CD4-positive, CD25-positive, alpha-beta regulatory T cell (primary cell): ENCODE data around the gene GPR137. TPM values are rescaled to one million over a fixed set of nuclear protein-coding genes. Genes with fewer than 3 reads are reported as not detected.

Experiments used
- ATAC-seq, 2 donors: fragments of 150-1000 bp; cut with Tn5 transposase; one replicate each; pipeline ENCODE4 v1.10.0; 2021; ENCODE audit warnings: low read depth in 2 of 2, moderate number of reproducible peaks in 2 of 2, moderate library complexity in 1 of 2
- DNase-seq, 3 donors: peaks; one replicate each; pipeline versions ENCODE4 v3.0.0 to v3.0.0-alpha.2; 2012 to 2022; ENCODE audit warnings: mixed read lengths in 1 of 3
- H3K27ac ChIP-seq: one replicate; pipeline ENCODE4 v1.7.0; 2013; ENCODE audit warnings: mild to moderate bottlenecking, low read length; ENCODE audit not compliant: insufficient read depth, poor library complexity, severe bottlenecking
- H3K27me3 ChIP-seq: one replicate; pipeline ENCODE4 v1.7.0; 2013; ENCODE audit warnings: low read length; ENCODE audit not compliant: control insufficient read depth, insufficient read depth
- H3K36me3 ChIP-seq: one replicate; pipeline ENCODE4 v1.7.0; 2013; ENCODE audit warnings: mild to moderate bottlenecking, low read length, moderate library complexity; ENCODE audit not compliant: control insufficient read depth, insufficient read depth
- H3K4me1 ChIP-seq: 2 replicates; pipeline ENCODE4 v1.7.0; 2013; ENCODE audit warnings: mild to moderate bottlenecking, low read length; ENCODE audit not compliant: insufficient read depth, control insufficient read depth, poor library complexity, severe bottlenecking
- H3K4me3 ChIP-seq: one replicate; pipeline ENCODE4 v1.7.0; 2013; ENCODE audit warnings: low read depth, mild to moderate bottlenecking, low read length, moderate library complexity
- H3K9me3 ChIP-seq, 2 experiments: 1 replicate in 1 of 2; 2 replicates in 1 of 2; pipeline ENCODE4 v1.7.0; 2013; ENCODE audit warnings: low read length in 2 of 2, mild to moderate bottlenecking in 1 of 2, moderate library complexity in 1 of 2; ENCODE audit not compliant: control insufficient read depth in 2 of 2
- H3K27ac Mint-ChIP-seq, 3 donors: one replicate each; pipeline ENCODE4 v1.8.0; 2020 to 2022; ENCODE audit warnings: mild to moderate bottlenecking in 3 of 3, mixed read lengths in 3 of 3, moderate library complexity in 2 of 3
- H3K27me3 Mint-ChIP-seq: one replicate; pipeline ENCODE4 v1.8.0; 2022; ENCODE audit warnings: mild to moderate bottlenecking, mixed read lengths
- H3K36me3 Mint-ChIP-seq: one replicate; pipeline ENCODE4 v1.8.0; 2020; ENCODE audit warnings: mixed read lengths
- H3K4me1 Mint-ChIP-seq, 4 donors: one replicate each; pipeline ENCODE4 v1.8.0; 2020 to 2022; ENCODE audit warnings: mixed read lengths in 4 of 4, mild to moderate bottlenecking in 1 of 4
- H3K4me3 Mint-ChIP-seq, 4 donors: one replicate each; pipeline ENCODE4 v1.8.0; 2020 to 2022; ENCODE audit warnings: mild to moderate bottlenecking in 4 of 4, mixed read lengths in 4 of 4, moderate library complexity in 3 of 4
- H3K9me3 Mint-ChIP-seq, 7 donors: one replicate each; pipeline ENCODE4 v1.8.0; 2020 to 2022; ENCODE audit warnings: mixed read lengths in 7 of 7, mild to moderate bottlenecking in 3 of 7, moderate library complexity in 2 of 7
- polyA plus RNA-seq, 4 donors: library from polyadenylated mRNA; unstranded; fragments of 300-500 nt; fragmentation: Illumina TruSeq; gene quantifications; one replicate each; pipeline ENCODE4 v1.2.3, GENCODE V29; 2021
- total RNA-seq: library from RNA; stranded (reverse); gene quantifications from one replicate; pipeline ENCODE4 v1.2.3, GENCODE V29; 2022

The GPR137 gene
- total and polyA plus RNA-seq, 5 donors from 2014 or later, result 4.1 to 26.0 (median 6.5) TPM

GRCh38 chr11:64256300-64256699 is 29.3 kb upstream of the GPR137 start:
- DNase-seq (no peak), ATAC-seq (no peak)
- no peaks in the 10 kb centered on the region for H3K27me3 ChIP-seq
- no peaks in the 10 kb centered on the region for H3K27me3 Mint-ChIP-seq
- H3K4me3 ChIP-seq, result no peak overlapping the region
- no peaks in the 10 kb centered on the region for H3K36me3 Mint-ChIP-seq
- H3K4me3 Mint-ChIP-seq, result no peak overlapping the region
- H3K27ac ChIP-seq, result no peak overlapping the region
- no peaks in the 10 kb centered on the region for H3K9me3 Mint-ChIP-seq
- peaks cover 0 to 22% (median 11%) of the 10 kb centered on the region in 4 donors for H3K4me1 Mint-ChIP-seq
- H3K9me3 ChIP-seq, result no peaks in the 10 kb centered on the region
- H3K27ac Mint-ChIP-seq, result no peak overlapping the region
- peaks cover 18% of the 10 kb centered on the region for H3K4me1 ChIP-seq
- H3K36me3 ChIP-seq, result peaks cover 4% of the 10 kb centered on the region

DNA sequence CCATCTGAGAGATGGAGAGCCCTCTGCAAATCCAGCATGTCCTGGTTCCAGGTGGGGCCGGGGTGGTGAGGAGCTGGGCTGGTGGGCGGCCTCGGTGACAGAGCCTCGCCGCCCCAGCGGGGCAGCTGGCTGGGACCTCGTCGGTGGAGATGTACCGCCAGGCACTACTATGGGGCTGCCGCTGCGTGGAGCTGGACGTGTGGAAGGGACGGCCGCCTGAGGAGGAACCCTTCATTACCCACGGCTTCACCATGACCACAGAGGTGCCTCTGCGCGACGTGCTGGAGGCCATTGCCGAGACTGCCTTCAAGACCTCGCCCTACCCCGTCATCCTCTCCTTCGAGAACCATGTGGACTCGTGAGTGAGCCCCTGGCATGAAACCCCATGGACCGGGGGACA is 27.3 kb upstream of the GPR137 start:
- H3K9me3 ChIP-seq, result no peaks in the 10 kb centered on the region
- DNase-seq, result no peak
- Mint-ChIP-seq H3K27me3 (no peaks in the 10 kb centered on the region), H3K9me3 (no peaks in the 10 kb centered on the region), H3K36me3 (no peaks in the 10 kb centered on the region), H3K4me3 (no peak overlapping the region), H3K27ac (no peak overlapping the region), H3K4me1 (peaks cover 0 to 13% (median 8%) of the 10 kb centered on the region in 4 donors)
- peaks cover 4% of the 10 kb centered on the region for H3K36me3 ChIP-seq
- H3K27me3 ChIP-seq, result no peaks in the 10 kb centered on the region
- H3K27ac ChIP-seq, result no peak overlapping the region
- peaks cover 5% of the 10 kb centered on the region for H3K4me1 ChIP-seq
- H3K4me3 ChIP-seq, result no peak overlapping the region
- no peak for ATAC-seq

DNA sequence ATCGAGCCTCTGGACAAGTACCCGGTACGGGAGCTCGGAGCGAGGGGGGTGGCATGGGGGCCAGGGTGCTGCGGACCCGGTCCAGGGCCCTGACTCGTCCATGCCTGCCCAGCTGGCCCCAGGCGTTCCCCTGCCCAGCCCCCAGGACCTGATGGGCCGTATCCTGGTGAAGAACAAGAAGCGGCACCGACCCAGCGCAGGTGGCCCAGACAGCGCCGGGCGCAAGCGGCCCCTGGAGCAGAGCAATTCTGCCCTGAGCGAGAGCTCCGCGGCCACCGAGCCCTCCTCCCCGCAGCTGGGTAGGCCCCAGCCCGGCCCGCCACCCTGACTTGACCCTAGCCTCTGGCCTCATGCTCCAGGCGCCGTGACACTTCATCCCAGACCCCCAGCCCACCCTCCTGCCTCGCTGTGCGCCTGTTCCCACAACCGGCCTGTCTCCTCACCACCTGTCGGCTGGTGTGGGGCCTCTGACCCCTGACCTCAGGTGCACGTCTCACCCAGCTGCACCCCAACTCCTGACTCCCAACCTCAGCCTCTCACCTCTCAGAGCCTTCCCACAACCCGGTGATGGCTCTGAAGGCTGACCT is 26.6 kb upstream of the GPR137 start:
- Histone ChIP-seq H3K27me3 (no peaks in the 10 kb centered on the region), H3K36me3 (peaks cover 4% of the 10 kb centered on the region), H3K4me1 (peaks cover 5% of the 10 kb centered on the region), H3K4me3 (no peak overlapping the region), H3K9me3 (no peaks in the 10 kb centered on the region), H3K27ac (no peak overlapping the region)
- Mint-ChIP-seq H3K9me3 (no peaks in the 10 kb centered on the region), H3K4me1 (peaks cover 0 to 8% (median 6%) of the 10 kb centered on the region in 4 donors), H3K27me3 (no peaks in the 10 kb centered on the region), H3K27ac (peak overlapping the region in 1 of 3 donors; percentile 63), H3K36me3 (no peaks in the 10 kb centered on the region), H3K4me3 (peak overlapping the region in 1 of 4 donors; percentile 84)
- no peak for DNase-seq
- ATAC-seq, result no peak

DNA sequence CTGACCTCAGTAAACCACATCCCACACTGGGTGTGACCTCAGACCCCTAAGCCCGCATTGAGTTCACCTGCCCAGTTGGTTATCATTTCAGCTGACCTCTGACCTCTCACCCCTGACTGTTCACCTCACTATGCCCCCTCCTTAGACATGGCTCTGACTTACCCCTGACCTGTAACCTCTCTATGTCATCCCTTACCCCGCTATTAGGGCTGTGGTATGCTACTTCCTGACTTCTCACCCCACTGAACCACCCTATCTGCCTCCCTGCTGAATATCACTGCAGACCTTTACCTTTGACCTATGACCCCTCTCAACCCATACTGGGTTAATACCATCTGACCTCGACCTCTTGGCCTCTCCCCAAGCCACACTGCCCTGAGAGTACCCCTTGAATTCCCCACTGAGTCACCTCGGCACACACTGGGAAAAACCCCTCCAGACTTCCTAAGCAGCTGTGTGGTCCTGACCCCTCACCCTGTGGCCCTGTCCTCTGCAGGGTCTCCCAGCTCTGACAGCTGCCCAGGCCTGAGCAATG is 26.0 kb upstream of the GPR137 start:
- H3K9me3 ChIP-seq, result no peaks in the 10 kb centered on the region
- no peak overlapping the region for H3K4me3 ChIP-seq
- peaks cover 4% of the 10 kb centered on the region for H3K36me3 ChIP-seq
- Mint-ChIP-seq H3K27me3 (no peaks in the 10 kb centered on the region), H3K9me3 (no peaks in the 10 kb centered on the region), H3K36me3 (no peaks in the 10 kb centered on the region), H3K4me1 (peaks cover 0 to 9% (median 6%) of the 10 kb centered on the region in 4 donors), H3K27ac (peak overlapping the region in 1 of 3 donors; percentile 63), H3K4me3 (peak overlapping the region in 2 of 4 donors; percentile 82 to 84)
- no peaks in the 10 kb centered on the region for H3K27me3 ChIP-seq
- H3K27ac ChIP-seq, result no peak overlapping the region
- no peak for DNase-seq
- peaks cover 5% of the 10 kb centered on the region for H3K4me1 ChIP-seq
- peak in 1 of 2 donors; percentile 32 for ATAC-seq

GRCh38 chr11:64260147-64260708 is 25.4 kb upstream of the GPR137 start:
- peak overlapping the region in 2 of 4 donors; percentile 44 to 82 for H3K4me3 Mint-ChIP-seq
- ATAC-seq (no peak), DNase-seq (no peak)
- H3K36me3 Mint-ChIP-seq, result no peaks in the 10 kb centered on the region
- Histone ChIP-seq H3K36me3 (peaks cover 4% of the 10 kb centered on the region), H3K4me3 (no peak overlapping the region), H3K4me1 (peaks cover 5% of the 10 kb centered on the region), H3K9me3 (no peaks in the 10 kb centered on the region), H3K27ac (no peak overlapping the region), H3K27me3 (no peaks in the 10 kb centered on the region)
- no peaks in the 10 kb centered on the region for H3K27me3 Mint-ChIP-seq
- H3K27ac Mint-ChIP-seq, result peak overlapping the region in 1 of 3 donors; percentile 63
- H3K9me3 Mint-ChIP-seq, result no peaks in the 10 kb centered on the region
- H3K4me1 Mint-ChIP-seq, result peaks cover 0 to 9% (median 6%) of the 10 kb centered on the region in 4 donors

- H3K27me3 Mint-ChIP-seq, result no peaks in the 10 kb centered on the region
- H3K9me3 Mint-ChIP-seq, result no peaks in the 10 kb centered on the region
- H3K36me3 Mint-ChIP-seq, result no peaks in the 10 kb centered on the region
- H3K4me1 ChIP-seq, result peaks cover 5% of the 10 kb centered on the region
- no peak overlapping the region for H3K4me3 ChIP-seq
- no peak for DNase-seq
- no peak overlapping the region for H3K4me3 Mint-ChIP-seq
- no peak for ATAC-seq
- H3K27ac ChIP-seq, result no peak overlapping the region
- H3K4me1 Mint-ChIP-seq, result peaks cover 0 to 9% (median 6%) of the 10 kb centered on the region in 4 donors
- no peak overlapping the region for H3K27ac Mint-ChIP-seq
- no peaks in the 10 kb centered on the region for H3K9me3 ChIP-seq
- peaks cover 4% of the 10 kb centered on the region for H3K36me3 ChIP-seq
- H3K27me3 ChIP-seq, result no peaks in the 10 kb centered on the region
These were observed 24.0 kb upstream of the GPR137 start for GRCh38 chr11:64261556-64262080.

- no peak for DNase-seq
- H3K27ac ChIP-seq, result no peak overlapping the region
- Mint-ChIP-seq H3K27ac (no peak overlapping the region), H3K4me1 (peaks cover 0 to 9% (median 6%) of the 10 kb centered on the region in 4 donors), H3K4me3 (no peak overlapping the region), H3K27me3 (no peaks in the 10 kb centered on the region), H3K36me3 (no peaks in the 10 kb centered on the region), H3K9me3 (no peaks in the 10 kb centered on the region)
- H3K36me3 ChIP-seq, result peaks cover 4% of the 10 kb centered on the region
- H3K27me3 ChIP-seq, result no peaks in the 10 kb centered on the region
- no peak for ATAC-seq
- H3K9me3 ChIP-seq, result no peaks in the 10 kb centered on the region
- H3K4me1 ChIP-seq, result peaks cover 5% of the 10 kb centered on the region
- H3K4me3 ChIP-seq, result no peak overlapping the region
These were observed 23.2 kb upstream of the GPR137 start for GRCh38 chr11:64262271-64263002.
